GM19468 (cell line): Measurements from ENCODE around the gene DNAL4.

ENCODE experiments used
- ATAC-seq: cut with Tn5 transposase; IDR thresholded peaks from one replicate; pipeline ENCODE4 v1.9.1; 2021; ENCODE audit warnings: mild to moderate bottlenecking, moderate library complexity, moderate number of reproducible peaks; ENCODE audit not compliant: unreplicated experiment; ENCODE audit errors: extremely low read depth

Gene DNAL4

DNA sequence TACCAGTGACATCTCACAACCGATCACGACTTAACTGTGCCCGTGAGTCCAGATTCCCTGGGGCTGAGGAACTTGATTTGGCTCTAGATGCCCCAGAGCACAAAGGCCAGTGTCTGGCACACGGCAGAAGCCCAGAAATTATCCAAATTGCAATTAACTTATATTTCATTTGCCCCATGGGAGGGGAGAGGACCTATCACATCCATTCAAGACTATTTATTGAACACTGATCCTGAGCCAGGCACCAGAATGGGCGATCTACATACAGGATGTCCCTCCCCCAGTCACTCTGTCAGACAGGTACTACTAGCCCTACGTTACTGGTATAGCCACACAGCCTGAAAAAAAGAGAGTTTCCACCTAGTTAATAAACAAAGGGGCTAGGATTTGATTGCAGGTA is 5.1 kb downstream of the DNAL4 start:
- no peak for ATAC-seq

- no peak for ATAC-seq
Observed at GRCh38 chr22:38788021-38788816, 5.7 kb downstream of the DNAL4 start.

DNA sequence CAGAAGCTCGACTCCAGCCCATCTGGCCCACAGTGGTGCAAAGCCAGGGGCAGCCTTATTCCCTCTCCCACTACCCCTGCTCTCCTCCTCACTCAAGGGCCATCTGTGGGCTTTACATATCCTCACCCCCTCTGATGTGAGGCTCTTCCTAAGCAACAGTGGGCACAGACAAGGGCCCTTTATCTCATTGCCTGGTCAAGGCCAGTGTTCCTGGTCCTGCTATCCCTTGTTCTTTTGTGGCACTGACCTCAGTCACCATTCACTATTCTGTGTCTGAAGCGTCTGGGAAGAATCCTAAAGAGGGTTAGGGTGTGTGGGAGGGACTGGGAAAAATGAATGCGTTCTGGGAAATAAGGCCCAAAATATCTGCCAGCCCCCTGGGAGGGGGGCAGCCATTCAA is 7.3 kb downstream of the DNAL4 start:
- no peak for ATAC-seq

DNA sequence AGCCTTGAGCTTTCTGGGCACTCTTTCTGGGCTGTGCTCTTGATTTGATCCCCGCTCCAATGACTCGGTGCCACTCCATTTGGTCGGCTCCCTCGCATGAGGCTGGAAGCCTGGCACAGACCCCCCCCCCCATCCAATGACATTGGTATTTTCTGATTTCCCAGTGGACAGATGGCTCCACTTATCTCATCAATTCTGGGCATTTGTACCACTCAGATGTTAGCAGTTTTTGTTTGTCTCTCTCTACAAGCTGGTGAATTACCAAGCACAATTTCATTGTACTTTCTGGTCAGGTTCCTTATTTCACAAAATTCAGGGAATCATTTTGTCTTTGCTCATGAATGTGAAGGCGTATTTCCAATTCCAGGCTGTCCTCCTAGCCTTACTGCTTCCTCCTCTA is 9.1 kb downstream of the DNAL4 start:
- no peak for ATAC-seq

DNA sequence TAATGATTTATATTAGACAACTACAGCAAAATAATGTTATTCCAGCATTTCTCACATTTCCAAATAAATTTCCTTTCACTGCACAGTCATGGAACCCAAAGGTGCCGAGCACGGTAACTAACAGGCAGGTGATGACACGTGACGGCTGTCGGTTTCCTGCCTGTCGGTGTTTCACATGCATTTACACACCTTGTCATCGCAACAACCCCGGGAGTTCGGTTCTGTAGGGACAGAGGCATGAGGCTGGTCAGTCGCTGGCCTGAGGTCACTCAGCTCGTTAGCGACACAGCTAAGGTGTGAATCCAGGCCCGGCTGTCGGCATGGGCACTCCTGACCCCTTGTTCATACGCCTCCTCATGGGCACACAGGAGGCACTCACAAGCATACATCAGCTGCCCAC is 9.9 kb downstream of the DNAL4 start:
- ATAC-seq, result no peak

DNA sequence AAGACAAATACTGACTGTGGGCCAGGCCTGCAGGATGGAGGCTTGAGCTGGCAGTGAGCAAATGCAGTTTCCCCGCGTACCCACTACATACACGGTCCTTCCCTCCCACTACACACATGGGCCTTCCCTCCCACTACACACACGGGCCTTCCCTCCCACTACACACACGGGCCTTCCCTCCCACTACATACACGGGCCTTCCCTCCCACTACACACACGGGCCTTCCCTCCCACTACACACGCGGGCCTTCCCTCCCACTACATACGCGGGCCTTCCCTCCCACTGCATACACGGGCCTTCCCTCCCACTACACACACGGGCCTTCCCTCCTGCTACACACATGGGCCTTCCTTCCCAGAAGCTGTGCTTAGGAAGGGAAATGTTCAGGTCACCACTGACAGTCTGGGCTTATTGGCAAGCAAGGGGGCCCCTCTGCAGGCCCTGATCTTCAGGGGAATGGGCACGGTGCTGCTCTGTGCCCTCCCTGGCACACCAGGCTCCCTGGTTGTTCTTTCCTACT is 10.8 kb downstream of the DNAL4 start:
- ATAC-seq, result no peak

GRCh38 chr22:38782402-38783094 is 11.4 kb downstream of the DNAL4 start:
- ATAC-seq, result no peak

DNA sequence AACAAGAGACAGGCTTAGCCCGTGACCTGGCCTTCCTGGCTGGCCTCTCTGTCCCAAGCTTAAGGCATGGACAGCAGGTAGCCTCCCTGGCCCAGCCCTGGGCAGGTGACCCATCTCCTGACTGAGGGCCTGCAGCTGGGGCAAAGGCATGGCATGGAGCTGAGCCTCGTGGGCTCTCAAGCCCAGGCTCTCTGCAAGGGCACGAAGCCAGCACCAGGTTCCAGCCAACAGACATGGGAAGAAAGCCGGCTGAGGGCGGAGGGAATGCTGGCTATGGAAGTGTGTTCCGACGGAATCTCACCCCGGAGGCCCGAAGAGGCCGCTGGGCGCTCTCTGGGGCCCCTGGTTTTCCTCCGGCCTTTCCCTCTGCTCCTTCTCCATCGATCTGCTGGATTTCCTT is 12.9 kb downstream of the DNAL4 start:
- ATAC-seq, result no peak

DNA sequence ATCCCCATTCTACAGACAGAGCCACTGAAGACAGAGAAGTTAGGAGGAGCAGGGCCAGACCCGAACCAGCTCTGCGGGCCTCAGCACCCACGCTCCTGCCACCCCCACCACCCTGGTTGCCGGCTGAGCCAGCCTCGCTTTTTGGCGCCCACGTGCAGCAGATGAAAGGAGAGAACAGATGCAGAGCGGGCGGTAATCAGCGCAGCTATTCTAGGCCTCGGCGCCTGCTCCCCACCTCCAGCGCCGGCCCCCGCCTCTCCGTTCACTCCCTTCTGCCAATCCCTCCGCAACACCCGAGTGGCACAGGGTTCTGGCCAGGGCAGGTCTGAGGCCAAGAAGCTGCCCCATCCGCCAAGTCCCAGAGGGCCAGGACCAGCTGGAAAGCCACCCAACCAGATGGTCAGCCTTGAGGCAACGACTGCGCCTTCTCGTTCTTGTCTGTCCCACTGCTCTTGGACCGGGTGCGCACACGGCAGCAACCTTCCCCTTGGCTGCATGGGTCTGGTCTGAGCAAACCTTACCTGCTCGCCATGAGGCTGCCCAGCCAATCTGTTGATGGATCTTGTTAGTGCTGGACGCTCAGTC is 16.8 kb downstream of the DNAL4 start:
- no peak for ATAC-seq

DNA sequence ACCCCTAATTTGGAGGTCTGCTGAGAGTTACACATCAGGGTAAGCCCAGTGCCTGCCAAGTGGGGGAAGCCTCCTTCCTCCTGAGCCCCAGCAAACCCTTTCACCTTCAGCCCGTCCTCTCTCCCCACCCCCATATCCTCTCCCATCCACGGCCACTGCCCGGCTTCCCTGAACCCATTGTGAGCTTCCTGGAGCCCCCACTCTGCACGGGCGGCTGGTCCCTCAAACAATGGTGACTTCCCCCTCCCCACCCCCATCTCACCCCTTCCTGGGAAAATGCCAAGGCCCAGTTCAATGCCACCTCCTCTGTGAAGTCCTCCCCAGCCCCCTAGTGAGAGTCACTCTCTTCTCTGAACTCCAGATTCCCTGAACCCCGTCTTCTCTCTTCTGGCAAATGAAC is 17.9 kb downstream of the DNAL4 start:
- ATAC-seq, result no peak

- no peak for ATAC-seq
Observed at GRCh38 chr22:38775656-38776055, 18.3 kb downstream of the DNAL4 start.

DNA sequence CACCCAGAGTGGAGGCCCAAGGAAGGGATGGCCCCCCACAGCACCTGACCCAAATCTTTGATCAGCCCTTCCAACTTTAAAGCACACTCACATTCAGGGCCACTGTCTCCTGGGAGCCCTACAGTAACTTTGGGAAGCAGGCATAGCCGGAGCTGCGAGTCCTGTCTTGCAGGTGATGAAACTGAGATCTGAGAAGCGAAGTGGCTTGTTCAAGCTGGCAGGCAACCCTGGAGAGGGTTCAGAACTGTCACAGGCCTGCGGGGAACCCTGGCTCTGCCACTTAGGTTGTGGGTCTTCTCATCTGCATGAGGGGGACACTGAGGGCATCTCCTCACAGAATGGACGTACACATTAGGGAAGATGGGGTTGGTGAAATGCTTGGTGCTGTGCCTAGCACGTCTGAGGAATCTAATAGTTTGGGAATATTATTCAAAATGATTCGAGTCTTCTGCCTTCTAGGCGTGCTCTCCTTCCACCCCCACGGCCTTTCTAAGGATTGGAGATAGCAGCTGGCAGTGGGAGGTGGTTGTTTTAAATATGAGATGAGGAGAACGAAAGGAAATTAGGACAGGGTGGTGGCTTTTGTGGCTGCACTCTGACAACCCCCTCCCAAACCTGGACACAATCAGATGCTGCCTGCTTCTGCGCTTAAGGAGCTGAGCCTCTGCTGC is 19.3 kb downstream of the DNAL4 start:
- ATAC-seq, result no peak

DNA sequence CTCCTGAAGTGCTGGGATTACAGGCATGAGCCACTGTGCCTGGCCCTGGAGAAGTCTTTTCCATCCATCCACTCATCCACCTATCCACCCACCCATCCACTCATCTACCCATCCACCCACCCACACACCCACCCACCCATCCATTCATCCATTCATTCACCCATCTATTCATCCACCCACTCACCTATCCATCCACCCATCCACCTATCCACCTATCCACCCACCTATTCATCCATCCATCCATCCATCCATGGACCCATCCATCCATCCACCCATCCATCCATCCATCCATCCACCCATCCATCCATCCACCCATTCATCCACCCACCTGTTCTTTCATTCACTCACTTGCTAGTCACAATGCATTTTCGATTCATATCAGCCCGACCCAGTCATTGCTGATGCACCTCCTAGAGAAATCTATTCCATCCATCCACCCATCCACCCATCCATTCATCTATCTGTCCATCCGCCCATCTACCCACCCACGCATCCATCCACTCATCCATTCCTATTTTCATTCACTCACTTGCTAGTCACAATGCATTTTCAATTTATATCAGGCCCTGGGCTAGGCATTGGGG is 20.5 kb downstream of the DNAL4 start:
- no peak for ATAC-seq

DNA sequence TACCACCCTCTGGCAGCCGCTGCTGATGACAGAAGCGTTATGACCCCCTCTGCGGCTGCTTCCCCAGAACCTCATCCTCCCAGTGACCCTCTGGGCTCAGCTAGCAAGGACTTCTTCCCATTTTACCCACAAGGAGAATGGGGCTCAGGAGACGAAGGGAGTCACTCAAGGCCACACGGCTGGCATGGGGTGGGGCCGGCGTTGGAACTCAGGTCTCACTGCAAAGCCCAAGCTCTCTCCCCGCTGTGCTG is 21.4 kb downstream of the DNAL4 start:
- ATAC-seq, result no peak

DNA sequence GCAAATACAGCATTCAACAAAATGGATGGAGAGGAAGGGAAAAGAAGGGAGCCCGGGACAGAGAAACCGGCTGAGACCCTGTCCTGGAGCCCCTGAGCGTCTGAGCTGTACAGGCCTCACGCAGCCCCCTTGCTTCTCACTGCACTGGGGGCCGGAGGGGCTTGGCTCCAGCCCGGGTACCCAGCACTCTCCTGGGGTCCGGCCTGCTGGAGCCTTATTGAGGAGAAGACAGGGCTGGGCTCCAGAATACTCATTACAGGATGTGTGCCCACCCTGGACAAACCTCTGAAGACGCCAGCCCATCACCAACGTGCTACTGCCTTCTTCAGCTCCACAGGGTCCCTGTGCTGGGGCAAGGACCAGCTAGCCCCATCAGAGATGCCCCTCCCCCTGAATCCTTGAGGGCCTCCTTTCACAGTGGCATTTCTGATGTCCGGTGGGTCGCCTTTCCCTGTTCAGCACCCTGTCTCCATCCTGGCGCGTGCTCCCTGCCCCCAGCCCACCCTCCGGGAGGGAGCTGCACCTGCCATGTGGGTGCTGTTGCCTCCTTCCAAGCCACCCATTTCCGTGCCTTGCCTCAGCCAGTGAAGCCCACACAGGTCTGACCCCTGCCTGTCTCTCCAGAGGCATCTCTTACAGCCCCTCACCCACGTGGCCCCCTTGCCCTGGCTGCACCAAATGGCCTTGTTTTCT is 23.5 kb downstream of the DNAL4 start:
- ATAC-seq, result no peak

GRCh38 chr22:38768036-38768435 is 25.9 kb downstream of the DNAL4 start:
- no peak for ATAC-seq

DNA sequence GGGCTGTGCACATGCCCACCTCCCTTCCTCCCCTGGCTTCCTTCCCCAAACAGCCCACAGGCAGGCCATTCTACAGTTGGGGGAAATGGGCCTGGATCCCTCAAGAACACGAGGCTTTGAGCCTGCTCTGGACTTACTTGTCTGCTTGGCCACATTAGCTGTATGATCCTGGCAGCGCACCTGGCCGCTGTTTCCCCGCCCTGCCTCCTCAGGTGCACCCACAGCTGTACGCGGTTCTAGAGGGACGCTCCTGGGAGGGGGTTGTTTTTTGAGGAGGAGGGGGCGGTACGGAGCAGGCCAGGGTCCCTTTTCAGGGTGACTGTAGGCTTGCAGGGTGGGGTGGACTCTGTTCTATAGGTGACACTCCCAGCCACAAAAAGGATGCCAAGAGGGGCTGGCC is 26.6 kb downstream of the DNAL4 start:
- no peak for ATAC-seq

GRCh38 chr22:38766076-38766777 is 27.7 kb downstream of the DNAL4 start:
- no peak for ATAC-seq

DNA sequence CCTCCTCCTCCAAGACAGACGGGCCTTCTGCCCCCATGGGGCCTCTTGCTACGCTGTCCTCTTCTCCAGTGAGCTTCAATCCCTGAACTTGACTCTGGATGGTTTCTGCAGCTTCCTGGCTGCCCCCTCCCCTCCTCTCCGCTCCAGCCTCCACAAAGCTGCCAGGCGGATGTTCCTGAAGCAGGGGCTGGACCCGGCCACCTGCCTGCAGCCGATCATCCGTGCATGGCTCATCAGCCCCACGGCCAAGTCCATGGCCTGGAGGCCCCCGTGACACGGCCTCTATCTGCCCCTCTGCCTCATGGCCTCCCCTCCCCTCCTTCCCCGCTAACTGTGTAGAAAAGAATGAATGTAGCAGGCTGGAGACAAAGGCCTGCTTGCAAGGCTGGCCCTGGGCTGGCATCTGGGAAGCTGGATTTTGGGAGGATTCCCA is 31.4 kb downstream of the DNAL4 start:
- ATAC-seq, result no peak
